Tibial nerve (tissue), 4 donors: ENCODE data around the gene APOBEC3F. TPM values are rescaled to one million over a fixed set of nuclear protein-coding genes. Genes with fewer than 3 reads are reported as not detected.
"Not testable (repeated sequence)": the region's sequence is repeated elsewhere in the genome, so short reads cannot be mapped to it uniquely, and the experiment has no call there.

ENCODE experiments used
- DNase-seq, 2 donors: peaks; one replicate each; pipeline ENCODE4 v3.0.0-alpha.2; 2019; ENCODE audit warnings: low spot score in 2 of 2
- H3K27ac ChIP-seq, 4 donors: fragments of 200-600 bp; sonication (generic) in 3 of 4; one replicate each; pipeline ENCODE4 v1.5.1; 2017 to 2019; ENCODE audit warnings: mild to moderate bottlenecking in 1 of 4
- H3K27me3 ChIP-seq, 2 donors: fragments of 200-600 bp; sonication (generic) in 1 of 2; one replicate each; pipeline versions ENCODE4 v1.5.1 to v1.6.0; 2017 to 2019
- H3K36me3 ChIP-seq, 3 donors: fragments of 200-600 bp; sonication (generic); one replicate each; pipeline ENCODE4 v1.5.1; 2018 to 2019
- H3K4me1 ChIP-seq, 4 donors: fragments of 200-600 bp; sonication (generic) in 3 of 4; one replicate each; pipeline ENCODE4 v1.5.1; 2017 to 2019
- H3K4me3 ChIP-seq, 4 donors: fragments of 200-600 bp; sonication (generic) in 3 of 4; one replicate each; pipeline ENCODE4 v1.5.1; 2017 to 2019; ENCODE audit warnings: mild to moderate bottlenecking in 1 of 4, moderate library complexity in 1 of 4
- H3K9me3 ChIP-seq, 4 donors: fragments of 200-600 bp; sonication (generic) in 3 of 4; one replicate each; pipeline ENCODE4 v1.5.1; 2017 to 2019
- CTCF ChIP-seq, 5 experiments: fragments of 200-600 bp in 3 of 5; fragments of 450-650 bp in 2 of 5; sonication (generic) in 3 of 5; IDR thresholded peaks; one replicate each; pipeline ENCODE4 v1.5.1; 2016 to 2019; ENCODE audit warnings: antibody characterized with exemption in 5 of 5, mild to moderate bottlenecking in 3 of 5, moderate library complexity in 2 of 5
- EP300 ChIP-seq, 2 donors: sonication (generic); formaldehyde crosslinking; IDR thresholded peaks; one replicate each; pipeline ENCODE4 v1.6.1; 2017; ENCODE audit warnings: antibody characterized with exemption in 2 of 2, mild to moderate bottlenecking in 1 of 2
- POLR2A ChIP-seq, 2 donors: fragments of 450-650 bp; IDR thresholded peaks; one replicate each; pipeline ENCODE4 v1.6.1; 2017; ENCODE audit warnings: antibody characterized with exemption in 2 of 2, mild to moderate bottlenecking in 2 of 2, moderate library complexity in 2 of 2
- WGBS, 2 donors: methylation state at CpG; one replicate each; pipeline ENCODE4 v1.1.5; 2018; 5-methylcytosine and 5-hydroxymethylcytosine counted together
- total RNA-seq, 4 donors: library from RNA; depleted of rRNA; stranded (reverse); fragments of >200 nt; gene quantifications; one replicate each; pipeline ENCODE4 v1.1.0, GENCODE V29; 2016

Gene APOBEC3F
- total RNA-seq, 4 donors from 2014 or later: 3.5 to 7.8 (median 5.2) TPM

- Histone ChIP-seq H3K27me3 (no peaks in the 10 kb centered on the region), H3K4me1 (peaks cover 0 to 10% (median 2%) of the 10 kb centered on the region in 4 donors), H3K9me3 (no peaks in the 10 kb centered on the region), H3K36me3 (peaks cover 0 to 35% (median 0%) of the 10 kb centered on the region in 3 donors), H3K27ac (no peak overlapping the region), H3K4me3 (no peak overlapping the region)
- DNase-seq: no peak
- TF ChIP-seq CTCF (IDR thresholded peaks at IDR 0.05) (no peak), EP300 (IDR thresholded peaks at IDR 0.05) (no peak), POLR2A (IDR thresholded peaks at IDR 0.05) (no peak)
- 86 to 91% methylated on average over 12 of the region's 12 CpGs for WGBS, 2 donors
Observed at GRCh38 chr22:39026509-39027150, 14.0 kb upstream of the APOBEC3F start.

GRCh38 chr22:39027717-39028116 lies 12.9 kb upstream of the APOBEC3F start:
- Histone ChIP-seq H3K27me3 (no peaks in the 10 kb centered on the region), H3K27ac (no peak overlapping the region), H3K4me3 (no peak overlapping the region), H3K36me3 (peaks cover 0 to 35% (median 0%) of the 10 kb centered on the region in 3 donors), H3K4me1 (no peaks in the 10 kb centered on the region), H3K9me3 (no peaks in the 10 kb centered on the region)
- no peak for TF ChIP-seq CTCF (IDR thresholded peaks at IDR 0.05)
- TF ChIP-seq EP300 (IDR thresholded peaks at IDR 0.05): no peak
- no peak for TF ChIP-seq POLR2A (IDR thresholded peaks at IDR 0.05)
- WGBS, 2 donors: 75 to 83% methylated on average over 4 of the region's 4 CpGs
- DNase-seq: no peak

DNA sequence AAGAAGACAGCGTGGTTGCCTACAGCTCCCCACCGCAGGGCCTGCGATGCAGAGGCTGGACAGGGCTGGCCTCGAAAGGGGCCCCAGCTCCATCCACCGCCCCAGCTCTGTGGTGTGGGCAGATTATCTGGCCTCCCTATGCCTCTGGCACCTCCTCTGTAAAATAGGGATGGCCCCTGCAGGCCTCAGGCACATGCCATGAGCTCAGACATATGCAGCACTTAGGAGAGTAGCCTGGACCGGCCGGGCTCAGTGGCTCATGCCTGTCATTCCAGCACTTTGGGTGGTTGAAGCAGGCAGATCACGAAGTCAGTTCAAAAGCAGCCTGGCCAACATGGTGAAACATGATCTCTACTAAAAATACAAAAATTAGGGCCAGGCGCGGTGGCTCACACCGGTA lies 12.4 kb upstream of the APOBEC3F start:
- 84 to 94% methylated on average over 11 of the region's 11 CpGs for WGBS, 2 donors
- DNase-seq: no peak
- no peak overlapping the region for H3K4me3 ChIP-seq
- H3K27ac ChIP-seq: no peak overlapping the region
- no peaks in the 10 kb centered on the region for H3K4me1 ChIP-seq
- no peaks in the 10 kb centered on the region for H3K27me3 ChIP-seq
- H3K9me3 ChIP-seq: no peaks in the 10 kb centered on the region
- peaks cover 0 to 33% (median 0%) of the 10 kb centered on the region in 3 donors for H3K36me3 ChIP-seq
- TF ChIP-seq CTCF (IDR thresholded peaks at IDR 0.05) (no peak), POLR2A (IDR thresholded peaks at IDR 0.05) (no peak), EP300 (IDR thresholded peaks at IDR 0.05) (no peak)

DNA sequence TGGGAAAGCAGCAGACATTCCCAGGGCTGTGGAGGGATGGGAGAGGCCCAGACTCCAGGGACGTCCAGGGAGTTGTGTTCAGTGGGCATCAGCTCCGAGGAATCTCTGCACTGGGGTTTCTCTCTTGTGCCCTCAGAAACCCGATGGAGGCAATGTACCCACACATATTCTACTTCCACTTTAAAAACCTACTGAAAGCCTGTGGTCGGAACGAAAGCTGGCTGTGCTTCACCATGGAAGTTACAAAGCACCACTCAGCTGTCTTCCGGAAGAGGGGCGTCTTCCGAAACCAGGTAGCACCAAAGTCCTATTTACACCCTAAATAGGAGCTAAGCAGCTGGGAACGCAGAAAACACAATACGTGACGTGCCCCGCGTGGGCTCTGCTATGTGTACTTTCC lies 11.4 kb upstream of the APOBEC3F start:
- Histone ChIP-seq H3K36me3 (peaks cover 0 to 29% (median 0%) of the 10 kb centered on the region in 3 donors), H3K4me3 (no peak overlapping the region), H3K27ac (no peak overlapping the region), H3K27me3 (no peaks in the 10 kb centered on the region), H3K4me1 (no peaks in the 10 kb centered on the region), H3K9me3 (no peaks in the 10 kb centered on the region)
- no peak for DNase-seq
- 90 to 93% methylated on average over 13 of the region's 13 CpGs for WGBS, 2 donors
- TF ChIP-seq EP300 (IDR thresholded peaks at IDR 0.05) (no peak), POLR2A (IDR thresholded peaks at IDR 0.05) (no peak), CTCF (IDR thresholded peaks at IDR 0.05) (no peak)

DNA sequence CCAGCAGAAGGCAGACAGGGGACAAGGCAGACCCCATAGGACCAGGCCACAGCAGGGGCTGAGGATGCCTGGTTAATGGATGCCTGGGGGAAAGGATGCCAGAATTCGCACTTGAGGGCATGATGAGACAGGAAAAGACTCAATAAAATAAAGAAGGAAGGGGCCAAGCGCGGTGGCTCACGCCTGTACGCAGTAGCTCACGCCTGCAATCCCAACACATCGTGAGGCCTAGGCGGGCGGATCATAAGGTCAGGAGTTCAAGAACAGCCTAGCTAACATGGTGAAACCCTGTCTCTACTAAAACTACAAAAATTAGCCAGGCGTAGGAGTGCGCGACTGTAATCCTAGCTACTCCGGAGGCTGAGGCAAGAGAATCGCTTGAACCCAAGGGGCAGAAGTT lies 10.0 kb upstream of the APOBEC3F start:
- no peak overlapping the region for H3K4me3 ChIP-seq
- H3K9me3 ChIP-seq: no peaks in the 10 kb centered on the region
- DNase-seq: no peak
- WGBS, 2 donors: 85 to 87% methylated on average over 14 of the region's 14 CpGs
- peaks cover 0 to 14% (median 0%) of the 10 kb centered on the region in 3 donors for H3K36me3 ChIP-seq
- H3K4me1 ChIP-seq: no peaks in the 10 kb centered on the region
- no peak overlapping the region for H3K27ac ChIP-seq
- H3K27me3 ChIP-seq: no peaks in the 10 kb centered on the region
- TF ChIP-seq EP300 (IDR thresholded peaks at IDR 0.05) (no peak), POLR2A (IDR thresholded peaks at IDR 0.05) (no peak), CTCF (IDR thresholded peaks at IDR 0.05) (no peak)

GRCh38 chr22:39031434-39032295 lies 9.0 kb upstream of the APOBEC3F start:
- not testable (repeated sequence) for H3K27me3 ChIP-seq, DNase-seq, H3K36me3 ChIP-seq, H3K4me3 ChIP-seq, H3K9me3 ChIP-seq, H3K4me1 ChIP-seq, H3K27ac ChIP-seq
- 61 to 66% methylated on average over 16 to 17 of the region's 18 CpGs for WGBS, 2 donors

GRCh38 chr22:39037071-39037470 lies 3.6 kb upstream of the APOBEC3F start:
- not testable (repeated sequence) for H3K27ac ChIP-seq, H3K27me3 ChIP-seq, H3K9me3 ChIP-seq, H3K4me3 ChIP-seq, H3K36me3 ChIP-seq, DNase-seq
- WGBS, 2 donors: 36 to 41% methylated on average over 2 of the region's 2 CpGs
- peaks cover 0 to 15% (median 8%) of the 10 kb centered on the region in 4 donors for H3K4me1 ChIP-seq
